OCI-LY3 (cell line): ENCODE data around the gene RNF6.

Source experiments
- EZH2phosphoT487 ChIP-seq: fragments of 200-600 bp; shearing (Covaris generic); IDR thresholded peaks from 2 replicates; pipeline ENCODE4 v1.6.1; 2018; ENCODE audit warnings: antibody characterized with exemption, mixed run types, low read depth
- TF ChIP-seq, protein P1 (sequence below): fragments of 200-600, 300-600 bp; sonication (generic); IDR thresholded peaks from 2 replicates; pipeline ENCODE4 v1.5.1; 2014; ENCODE audit warnings: antibody characterized with exemption, low read length, low read depth

GRCh38 chr13:26219726-26220125 is 2.4 kb downstream of the RNF6 start:
- TF ChIP-seq, protein P1, sequence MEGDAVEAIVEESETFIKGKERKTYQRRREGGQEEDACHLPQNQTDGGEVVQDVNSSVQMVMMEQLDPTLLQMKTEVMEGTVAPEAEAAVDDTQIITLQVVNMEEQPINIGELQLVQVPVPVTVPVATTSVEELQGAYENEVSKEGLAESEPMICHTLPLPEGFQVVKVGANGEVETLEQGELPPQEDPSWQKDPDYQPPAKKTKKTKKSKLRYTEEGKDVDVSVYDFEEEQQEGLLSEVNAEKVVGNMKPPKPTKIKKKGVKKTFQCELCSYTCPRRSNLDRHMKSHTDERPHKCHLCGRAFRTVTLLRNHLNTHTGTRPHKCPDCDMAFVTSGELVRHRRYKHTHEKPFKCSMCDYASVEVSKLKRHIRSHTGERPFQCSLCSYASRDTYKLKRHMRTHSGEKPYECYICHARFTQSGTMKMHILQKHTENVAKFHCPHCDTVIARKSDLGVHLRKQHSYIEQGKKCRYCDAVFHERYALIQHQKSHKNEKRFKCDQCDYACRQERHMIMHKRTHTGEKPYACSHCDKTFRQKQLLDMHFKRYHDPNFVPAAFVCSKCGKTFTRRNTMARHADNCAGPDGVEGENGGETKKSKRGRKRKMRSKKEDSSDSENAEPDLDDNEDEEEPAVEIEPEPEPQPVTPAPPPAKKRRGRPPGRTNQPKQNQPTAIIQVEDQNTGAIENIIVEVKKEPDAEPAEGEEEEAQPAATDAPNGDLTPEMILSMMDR, result no peak
- no peak for TF ChIP-seq EZH2phosphoT487
